Caco-2 (cell line): ENCODE measurements around the gene CDC34. TPM values are rescaled to one million over a fixed set of nuclear protein-coding genes. Genes with fewer than 3 reads are reported as not detected.

Experiments
- BruUV-seq: library from RNA; stranded (reverse); fragments of 400-500 nt; replicated peaks from 2 replicates; lab custom pipeline; 2021; lab: Mats Ljungman, UMichigan
- CTCF ChIA-PET: fragments of 300-600 bp; sonication (Branson Sonifier 250); formaldehyde crosslinking; loops from one replicate; lab custom pipeline; 2022; ENCODE audit warnings: antibody characterized with exemption; lab: Charles Lee
- POLR2A ChIA-PET: fragments of 300-600 bp; sonication (Branson Sonifier 250); formaldehyde crosslinking; loops from one replicate; lab custom pipeline; 2022; ENCODE audit warnings: antibody characterized with exemption; lab: Charles Lee
- DNase-seq, 2 experiments: peaks; one replicate each; pipeline versions ENCODE4 v3.0.0 to v3.0.0-alpha.2; 2020 to 2022
- H3K27me3 ChIP-seq: replicated peaks from 2 replicates; pipeline ENCODE4 v1.6.0; 2011; ENCODE audit warnings: low read length; ENCODE audit not compliant: control insufficient read depth, insufficient read depth
- H3K36me3 ChIP-seq: 2 replicates; pipeline ENCODE4 v1.5.1; 2011; ENCODE audit warnings: low read length; ENCODE audit not compliant: control insufficient read depth, insufficient read depth
- H3K4me1 ChIP-seq: fragments of 250-450 bp; sonication (Bioruptor Pico); 2 replicates; pipeline ENCODE4 v1.5.1; 2020; ENCODE audit warnings: mild to moderate bottlenecking
- H3K4me3 ChIP-seq: 2 replicates; pipeline ENCODE4 v1.5.1; 2011; ENCODE audit warnings: low read depth, mild to moderate bottlenecking, control low read depth, low read length
- H3K9me3 ChIP-seq: fragments of 250-450 bp; sonication (Bioruptor Pico); 2 replicates; pipeline ENCODE4 v1.5.1; 2020; ENCODE audit warnings: mild to moderate bottlenecking, moderate library complexity
- H3K27ac Mint-ChIP-seq: one replicate; pipeline ENCODE4 v1.8.0; 2022; ENCODE audit warnings: mixed read lengths; ENCODE audit not compliant: unreplicated experiment
- H3K27me3 Mint-ChIP-seq: one replicate; pipeline ENCODE4 v1.8.0; 2022; ENCODE audit warnings: mixed read lengths; ENCODE audit not compliant: insufficient read depth, unreplicated experiment
- H3K36me3 Mint-ChIP-seq: one replicate; pipeline ENCODE4 v1.8.0; 2022; ENCODE audit warnings: mild to moderate bottlenecking, mixed read lengths; ENCODE audit not compliant: insufficient read depth, unreplicated experiment
- H3K4me1 Mint-ChIP-seq: one replicate; pipeline ENCODE4 v1.8.0; 2022; ENCODE audit warnings: low read depth, mixed read lengths; ENCODE audit not compliant: unreplicated experiment
- H3K4me3 Mint-ChIP-seq: one replicate; pipeline ENCODE4 v1.8.0; 2022; ENCODE audit warnings: mild to moderate bottlenecking, moderate library complexity, mixed read lengths; ENCODE audit not compliant: unreplicated experiment
- H3K9me3 Mint-ChIP-seq: one replicate; pipeline ENCODE4 v1.8.0; 2022; ENCODE audit warnings: mixed read lengths; ENCODE audit not compliant: unreplicated experiment
- CTCF ChIP-seq, 2 experiments: fragments of 200-600 bp in 1 of 2; IDR thresholded peaks; 1 replicate in 1 of 2; 2 replicates in 1 of 2; pipeline versions ENCODE4 v1.5.1 to v1.8.0; 2011 to 2022; ENCODE audit warnings: antibody characterized with exemption in 1 of 2, control low read depth in 1 of 2, inconsistent platforms in 1 of 2, low read depth in 1 of 2, low read length in 1 of 2, mild to moderate bottlenecking in 1 of 2, moderate library complexity in 1 of 2; ENCODE audit not compliant: insufficient read depth in 1 of 2, severe bottlenecking in 1 of 2, unreplicated experiment in 1 of 2
- intact Hi-C: fragments of 100-400 bp; cut with micrococcal nuclease; formaldehyde crosslinking; loops from one replicate; pipeline ENCODE4 v1.10.0; 2022; ENCODE audit not compliant: unreplicated experiment
- total RNA-seq: library from RNA; stranded (reverse); gene quantifications from 2 replicates; pipeline ENCODE4 v1.2.3, GENCODE V29; 2022

The CDC34 gene
- total RNA-seq, 1 experiment from 2014 or later, result 129 TPM

DNA sequence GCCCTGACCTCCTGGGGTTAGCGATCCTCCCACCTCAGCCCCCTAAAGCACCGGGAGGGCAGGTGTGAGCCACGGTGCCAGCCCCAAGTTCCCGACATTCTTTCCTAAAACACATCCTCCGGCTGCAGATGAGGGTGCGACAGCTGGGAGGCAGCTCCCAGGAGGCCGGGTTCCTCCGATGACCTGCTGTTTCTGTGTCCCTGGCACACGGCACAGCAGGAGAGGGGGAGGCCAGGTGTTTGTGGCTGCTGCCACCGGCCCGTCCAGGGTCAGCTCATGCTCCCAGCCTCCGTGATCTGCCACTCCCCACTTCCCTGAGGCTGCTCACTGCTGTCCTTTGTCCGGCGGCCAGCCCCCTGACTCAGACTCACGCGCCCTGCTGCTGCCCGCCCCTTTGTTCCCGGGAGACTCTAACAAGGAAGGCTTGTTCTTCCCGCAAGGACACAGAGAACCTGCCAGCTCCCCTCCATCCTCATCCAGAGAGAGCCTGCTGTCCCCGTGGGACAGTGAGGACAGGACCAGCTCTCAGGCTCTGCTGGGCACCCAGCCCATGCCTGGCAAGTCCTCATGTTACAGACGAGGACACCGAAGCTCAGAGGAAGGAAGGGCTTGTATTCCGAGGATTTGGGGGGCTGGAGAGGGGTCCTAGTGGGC is 45.9 kb upstream of the CDC34 start:
- peaks cover 11% of the 10 kb centered on the region for H3K9me3 Mint-ChIP-seq
- CTCF ChIA-PET, result no interaction called here
- Histone ChIP-seq H3K9me3 (no peaks in the 10 kb centered on the region), H3K4me3 (peak overlapping the region; percentile 19), H3K36me3 (no peaks in the 10 kb centered on the region), H3K4me1 (peaks cover 5% of the 10 kb centered on the region; the same call in 1 of the 2 replicates), H3K27me3 (no peaks in the 10 kb centered on the region)
- POLR2A ChIA-PET, result no interaction called here
- no peaks in the 10 kb centered on the region for H3K27me3 Mint-ChIP-seq
- BruUV-seq, result no TSS peak
- no peaks in the 10 kb centered on the region for H3K4me1 Mint-ChIP-seq
- intact Hi-C loops, result no loop called here
- TF ChIP-seq CTCF (IDR thresholded peaks at IDR 0.05; ENCODE audit: insufficient read depth in 1 of 2, low read depth in 1 of 2, low read length in 1 of 2, severe bottlenecking in 1 of 2, unreplicated experiment in 1 of 2), result no peak
- no peak for DNase-seq
- peaks cover 7% of the 10 kb centered on the region for H3K36me3 Mint-ChIP-seq
- H3K4me3 Mint-ChIP-seq, result peak overlapping the region; percentile 47
- H3K27ac Mint-ChIP-seq, result no peak overlapping the region

- Mint-ChIP-seq H3K27me3 (no peaks in the 10 kb centered on the region), H3K4me3 (peak overlapping the region; percentile 72), H3K36me3 (peaks cover 15% of the 10 kb centered on the region), H3K4me1 (peaks cover 5% of the 10 kb centered on the region), H3K9me3 (peaks cover 6% of the 10 kb centered on the region), H3K27ac (peak overlapping the region; percentile 55)
- no peaks in the 10 kb centered on the region for H3K36me3 ChIP-seq
- TSS peak; percentile 70 for BruUV-seq
- intact Hi-C loops, result loop anchor here (1.0 kb wide), 1 partner anchor 19 kb away; the partner anchor contains the start of gene TPGS1
- peak; percentile 92 to 97 for DNase-seq
- no peaks in the 10 kb centered on the region for H3K27me3 ChIP-seq
- no peaks in the 10 kb centered on the region for H3K9me3 ChIP-seq
- ChIA-PET POLR2A (interaction anchor here (0.6 to 0.9 kb wide), 2 partner anchors 18 to 968 kb away, joined by 3 to 8 read pairs; partner anchors contain the start of gene TPGS1), CTCF (interaction anchor here (0.6 to 1.6 kb wide), 3 partner anchors 18 to 295 kb away, joined by 3 to 13 read pairs (median 3); partner anchors contain the start of gene TPGS1)
- no peak for TF ChIP-seq CTCF (IDR thresholded peaks at IDR 0.05; ENCODE audit: insufficient read depth in 1 of 2, low read depth in 1 of 2, low read length in 1 of 2, severe bottlenecking in 1 of 2, unreplicated experiment in 1 of 2)
- peak overlapping the region; percentile 56 for H3K4me3 ChIP-seq
- peaks cover 5% of the 10 kb centered on the region; the same call in 1 of the 2 replicates for H3K4me1 ChIP-seq
Measured at GRCh38 chr19:488505-489417, 42.8 kb upstream of the CDC34 start.
